Panc1 (cell line): ENCODE results near the gene TYW1B.
"Not testable (repeated sequence)": the region's sequence is repeated elsewhere in the genome, so short reads cannot be mapped to it uniquely, and the experiment has no call there.

Source experiments
- POLR2AphosphoS5 ChIP-seq: IDR thresholded peaks from 2 replicates; pipeline ENCODE4 v1.6.1; 2012; ENCODE audit warnings: mild to moderate bottlenecking, low read depth, low read length, moderate library complexity
- TF ChIP-seq, protein P1 (sequence below): fragments of 450-650 bp; IDR thresholded peaks from 2 replicates; pipeline ENCODE4 v1.5.1; 2017; ENCODE audit warnings: mild to moderate bottlenecking

DNA sequence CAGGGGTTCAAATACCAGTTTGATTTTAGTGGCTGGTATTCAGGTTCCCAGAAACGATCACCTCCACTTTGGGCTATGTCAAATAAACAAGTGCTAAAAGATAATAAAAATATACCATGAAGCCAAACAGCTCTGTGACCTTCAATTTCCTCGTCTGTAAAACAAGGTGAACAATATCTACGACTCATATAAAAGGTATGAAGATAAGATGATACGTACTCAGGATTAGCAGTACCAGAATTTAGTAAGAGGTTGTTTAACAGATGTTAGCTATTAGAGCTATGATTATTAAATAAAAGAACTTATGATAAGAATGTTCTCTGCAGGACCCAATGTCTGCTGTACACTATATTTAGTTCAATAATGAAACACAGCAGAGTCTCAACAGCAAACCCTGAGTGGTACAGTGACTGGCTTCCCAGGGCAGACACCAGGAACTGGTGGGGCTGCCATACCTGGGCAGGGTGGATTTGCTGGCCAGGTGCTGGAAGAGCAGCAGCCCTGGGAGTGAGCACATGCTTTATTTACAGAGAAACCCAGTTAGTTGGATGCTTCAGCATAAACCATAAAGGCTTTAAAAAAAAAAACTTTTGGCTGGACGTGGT is 151.8 kb downstream of the TYW1B start:
- TF ChIP-seq, protein P1, sequence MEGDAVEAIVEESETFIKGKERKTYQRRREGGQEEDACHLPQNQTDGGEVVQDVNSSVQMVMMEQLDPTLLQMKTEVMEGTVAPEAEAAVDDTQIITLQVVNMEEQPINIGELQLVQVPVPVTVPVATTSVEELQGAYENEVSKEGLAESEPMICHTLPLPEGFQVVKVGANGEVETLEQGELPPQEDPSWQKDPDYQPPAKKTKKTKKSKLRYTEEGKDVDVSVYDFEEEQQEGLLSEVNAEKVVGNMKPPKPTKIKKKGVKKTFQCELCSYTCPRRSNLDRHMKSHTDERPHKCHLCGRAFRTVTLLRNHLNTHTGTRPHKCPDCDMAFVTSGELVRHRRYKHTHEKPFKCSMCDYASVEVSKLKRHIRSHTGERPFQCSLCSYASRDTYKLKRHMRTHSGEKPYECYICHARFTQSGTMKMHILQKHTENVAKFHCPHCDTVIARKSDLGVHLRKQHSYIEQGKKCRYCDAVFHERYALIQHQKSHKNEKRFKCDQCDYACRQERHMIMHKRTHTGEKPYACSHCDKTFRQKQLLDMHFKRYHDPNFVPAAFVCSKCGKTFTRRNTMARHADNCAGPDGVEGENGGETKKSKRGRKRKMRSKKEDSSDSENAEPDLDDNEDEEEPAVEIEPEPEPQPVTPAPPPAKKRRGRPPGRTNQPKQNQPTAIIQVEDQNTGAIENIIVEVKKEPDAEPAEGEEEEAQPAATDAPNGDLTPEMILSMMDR: not testable (repeated sequence)
- TF ChIP-seq POLR2AphosphoS5: not testable (repeated sequence)
